HPDE6-E6E7 (cell line): ENCODE data around the gene ROPN1B.
A peak's percentile ranks its signal among the peaks of the same experiment; 100 is the strongest.

Source experiments
- DNase-seq: peaks from one replicate; pipeline ENCODE4 v3.0.0; 2011; ENCODE audit warnings: missing footprints; ENCODE audit errors: extremely low spot score

ROPN1B gene

DNA sequence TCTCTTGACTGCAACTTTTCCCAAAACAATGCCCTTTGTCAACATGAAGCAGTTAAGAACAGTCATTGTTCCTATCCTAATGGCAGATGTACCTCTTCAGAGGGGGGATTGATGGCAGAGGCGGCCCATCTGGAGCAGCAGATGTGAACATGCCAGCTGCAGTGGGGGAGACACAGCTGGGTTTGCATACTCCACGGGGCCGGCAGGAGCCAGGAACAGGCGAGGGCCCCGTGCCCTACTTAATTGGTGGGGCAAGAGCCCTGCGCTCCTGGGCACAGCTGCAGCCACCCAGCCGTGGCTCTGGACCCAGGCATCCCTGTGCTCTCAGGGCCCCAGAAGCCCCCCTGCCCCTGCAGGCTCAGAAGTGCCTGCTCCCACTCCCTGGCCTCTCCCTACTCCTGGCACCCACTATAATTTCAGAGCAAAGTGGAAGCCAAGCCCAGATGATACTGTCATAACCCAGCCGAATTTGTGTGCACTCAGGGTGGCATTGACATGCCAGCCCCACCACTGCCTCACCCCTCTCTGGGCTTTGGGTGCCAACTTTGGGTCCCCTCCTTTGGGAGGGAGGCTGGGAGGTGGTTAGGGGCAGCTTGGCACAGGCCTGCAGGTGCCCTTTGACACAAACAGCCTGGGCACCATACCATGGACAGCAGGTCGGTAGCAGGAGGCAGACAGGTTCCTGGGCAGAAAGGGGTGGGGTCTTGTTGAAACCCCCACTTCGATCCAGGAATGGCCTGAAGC lies 34.6 kb downstream of the ROPN1B start:
- DNase-seq = no peak

DNA sequence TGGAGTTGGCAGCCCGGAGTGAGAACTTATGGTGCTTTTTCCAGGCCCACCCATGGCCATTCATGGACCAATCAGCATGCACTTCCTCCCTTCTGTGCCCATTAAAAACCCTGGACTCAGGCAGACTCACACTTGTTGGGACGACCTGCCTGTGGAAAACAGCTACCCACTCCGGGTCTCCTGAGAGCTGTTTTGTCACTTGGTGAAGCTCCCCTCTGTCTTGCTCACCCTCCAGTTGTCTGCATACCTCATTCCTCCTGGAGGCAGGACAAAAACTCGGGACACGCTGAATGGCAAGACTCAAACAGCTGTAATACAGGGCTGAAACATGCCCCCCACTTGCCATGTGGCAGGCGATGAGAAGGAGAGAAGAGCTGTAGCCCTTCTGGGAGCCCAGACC lies 35.2 kb downstream of the ROPN1B start:
- no peak for DNase-seq

DNA sequence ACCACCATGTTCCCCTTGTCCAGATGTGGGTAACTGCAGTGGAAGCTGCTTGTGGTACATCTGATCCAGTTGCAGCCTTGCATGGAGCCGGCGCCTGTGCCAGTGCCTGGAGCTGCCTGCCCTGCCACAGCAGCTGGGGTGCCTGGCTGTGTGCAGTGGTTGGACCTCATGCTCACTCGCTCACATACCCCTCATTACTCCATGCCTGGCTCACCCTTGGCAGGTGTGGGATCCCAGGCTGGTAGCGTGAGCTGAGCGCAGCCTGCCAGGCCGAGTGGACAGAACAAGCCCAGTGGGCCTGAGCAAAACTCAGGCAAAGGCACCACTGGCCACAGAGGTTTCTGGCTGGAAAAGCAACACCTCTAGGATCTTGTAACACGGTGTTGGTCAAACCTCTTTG lies 35.7 kb downstream of the ROPN1B start:
- no peak for DNase-seq

DNA sequence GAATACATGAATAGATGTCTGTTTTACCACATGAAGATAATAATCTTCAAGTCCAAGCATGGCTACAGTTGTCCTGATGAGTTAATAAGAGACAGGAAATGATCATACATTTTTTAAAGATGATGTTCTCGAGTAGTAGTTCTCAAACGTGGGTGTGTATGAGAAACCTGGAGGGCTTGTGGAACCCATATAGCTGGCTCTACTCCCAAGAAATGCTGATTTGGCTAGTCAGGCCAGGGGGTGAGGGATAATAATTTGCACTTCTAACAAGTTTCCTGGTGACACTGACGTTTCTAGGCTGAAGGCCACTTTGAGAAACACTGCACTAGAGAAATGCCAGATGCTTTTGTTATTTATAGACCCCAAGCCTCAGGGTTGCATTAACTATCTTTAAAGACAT lies 37.0 kb downstream of the ROPN1B start:
- peak; percentile 12 for DNase-seq

DNA sequence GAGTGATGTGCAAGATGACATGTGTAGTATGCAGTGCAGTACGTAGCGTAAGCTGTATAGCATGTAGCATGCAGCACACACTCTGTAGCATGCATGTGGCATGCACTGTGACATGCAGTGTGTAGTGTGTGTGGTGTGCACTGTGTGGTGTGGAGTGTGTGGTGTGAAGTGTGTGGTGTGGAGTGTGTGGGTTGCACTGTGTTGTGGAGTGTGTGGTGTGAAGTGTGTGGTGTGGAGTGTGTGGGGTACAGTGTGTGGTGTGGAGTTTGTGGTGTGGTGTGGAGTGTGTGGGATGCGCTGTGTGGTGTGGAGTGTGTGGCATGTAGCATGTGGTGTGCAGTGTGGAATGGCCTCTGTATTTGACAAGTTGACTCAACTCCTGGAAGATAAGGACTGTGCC lies 39.2 kb downstream of the ROPN1B start:
- no peak for DNase-seq

DNA sequence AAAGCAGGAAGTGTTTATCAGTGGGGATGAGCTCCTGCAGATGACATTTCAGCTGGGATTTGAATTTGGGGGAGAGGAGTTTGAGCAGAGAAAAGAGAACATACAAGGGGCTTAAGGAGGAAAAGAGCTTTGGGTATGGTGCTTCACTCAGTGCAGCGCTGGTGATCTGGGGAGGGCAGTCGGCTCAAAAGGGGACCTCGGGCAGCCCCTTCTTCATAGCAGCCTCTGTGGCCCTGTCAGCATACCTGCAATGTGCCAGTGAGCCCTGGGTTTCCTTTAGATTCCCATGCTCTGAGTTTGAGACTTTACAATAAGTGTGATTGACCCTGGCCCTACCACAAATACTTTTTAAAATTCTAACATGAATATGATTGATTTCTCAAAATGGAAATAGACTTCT lies 40.2 kb downstream of the ROPN1B start:
- DNase-seq = no peak

DNA sequence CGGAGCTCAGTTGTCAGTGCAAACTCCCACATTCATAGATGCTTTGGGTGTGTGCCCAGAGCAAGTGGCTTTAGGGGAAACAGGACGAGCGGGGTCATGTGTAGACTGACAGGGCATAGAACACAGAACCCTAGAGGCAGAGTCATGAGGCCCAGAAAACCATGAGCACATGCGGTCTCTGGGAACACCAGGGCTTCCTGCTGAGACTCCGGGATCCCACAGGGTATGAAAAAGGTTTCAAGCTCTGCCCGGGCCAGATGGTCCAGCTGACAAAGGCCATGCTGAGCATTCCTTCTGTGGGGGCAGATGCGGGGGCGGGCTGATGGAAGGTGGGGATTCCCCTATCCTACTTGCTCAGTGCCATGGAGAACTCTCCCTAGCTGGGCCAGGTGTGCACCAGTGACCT lies 44.8 kb downstream of the ROPN1B start:
- no peak for DNase-seq

DNA sequence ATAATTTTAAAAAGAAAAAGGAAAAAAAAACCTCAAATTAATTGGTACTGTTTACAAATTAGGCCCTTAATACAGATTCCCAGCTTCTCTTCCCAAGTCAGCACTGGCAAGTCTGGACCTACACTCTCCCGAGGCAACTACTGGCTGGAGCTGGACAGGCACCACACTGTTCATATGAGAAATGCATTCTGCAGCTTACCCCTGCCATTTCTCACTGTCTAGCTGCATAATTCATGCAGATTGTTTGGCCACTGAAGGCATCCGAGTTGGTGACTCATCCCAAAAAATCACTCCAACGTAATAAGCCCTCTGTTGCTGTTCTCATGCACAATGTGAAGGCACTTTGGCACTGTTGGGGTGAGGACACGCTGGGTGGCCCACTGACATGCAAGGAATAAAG lies 45.3 kb downstream of the ROPN1B start:
- DNase-seq = no peak

DNA sequence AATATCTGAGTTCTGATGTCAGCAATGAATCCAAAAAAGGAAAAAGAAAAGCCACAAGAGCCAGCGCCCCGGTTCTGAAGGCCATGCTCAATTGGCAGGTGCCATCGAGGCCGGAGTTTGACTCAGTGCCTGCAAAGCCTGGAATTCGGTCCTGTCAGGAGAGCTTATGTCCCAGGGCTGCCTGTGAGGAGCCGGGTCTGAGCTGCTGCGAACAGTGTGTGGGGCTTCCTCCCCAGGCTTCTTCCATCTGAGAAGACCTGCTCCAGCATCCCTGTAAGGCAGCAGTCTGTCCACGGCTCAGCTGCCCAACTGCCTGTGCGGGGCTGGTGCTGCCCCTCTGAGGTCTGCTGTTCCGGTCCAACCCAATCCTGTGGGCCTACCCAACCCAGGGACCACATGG lies 46.1 kb downstream of the ROPN1B start:
- DNase-seq = no peak

DNA sequence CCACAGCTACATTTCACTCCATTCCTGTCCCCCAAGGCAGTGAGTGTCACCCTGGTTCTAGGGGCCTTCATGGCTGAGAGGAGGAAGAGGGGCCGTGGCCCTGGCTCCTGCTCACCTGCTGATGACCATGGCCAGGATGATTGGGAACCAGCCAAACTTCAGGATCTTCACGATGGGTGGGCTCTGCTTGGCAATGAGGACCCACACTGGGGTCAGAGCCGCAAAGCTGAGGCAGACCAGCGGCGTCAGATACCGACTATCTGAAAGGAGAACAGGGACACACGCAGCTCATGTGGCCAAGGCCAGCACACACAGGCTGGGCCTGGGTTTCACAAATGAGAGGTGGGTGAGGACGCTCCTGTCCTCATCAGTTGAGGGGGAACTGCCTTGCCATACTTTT lies 47.6 kb downstream of the ROPN1B start:
- no peak for DNase-seq

DNA sequence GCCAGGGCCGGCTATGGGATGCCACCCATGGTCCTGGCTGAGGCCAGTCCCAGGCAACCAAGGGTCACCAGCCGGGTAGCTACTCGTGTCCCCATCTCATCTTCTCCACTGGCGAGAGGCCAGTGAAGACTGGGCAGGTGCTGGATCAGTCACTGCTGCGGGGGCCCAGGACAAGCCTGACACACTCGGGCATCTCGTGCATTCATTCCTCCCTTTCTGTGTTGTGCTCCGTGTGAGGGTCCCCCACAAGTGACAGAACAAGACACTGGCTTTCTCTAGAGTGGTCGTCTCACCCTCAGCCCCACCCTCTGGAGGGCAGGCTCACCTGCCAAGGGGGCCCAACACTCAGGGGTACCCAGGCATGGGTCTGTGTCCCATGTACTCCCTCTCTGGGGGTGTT lies 48.4 kb downstream of the ROPN1B start:
- no peak for DNase-seq

DNA sequence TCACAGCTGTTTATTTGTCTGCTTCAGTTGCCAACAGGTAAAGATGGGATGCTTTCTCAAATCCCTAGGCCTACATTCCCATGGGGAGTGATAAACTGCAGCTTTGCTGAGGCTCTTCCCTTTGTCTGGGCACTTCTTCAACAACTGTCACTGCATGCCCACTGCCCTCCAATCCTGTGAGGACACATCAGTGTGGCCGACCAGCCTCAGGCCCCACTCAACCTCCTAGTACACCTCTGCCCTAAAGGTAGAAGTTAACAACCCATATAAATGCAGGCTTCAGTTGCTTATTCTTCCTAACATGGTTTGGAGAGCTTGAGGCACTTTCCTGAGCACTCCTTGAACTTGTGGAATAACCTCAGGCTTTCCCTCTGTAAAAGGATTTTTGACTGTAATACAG lies 49.6 kb downstream of the ROPN1B start:
- DNase-seq = no peak

DNA sequence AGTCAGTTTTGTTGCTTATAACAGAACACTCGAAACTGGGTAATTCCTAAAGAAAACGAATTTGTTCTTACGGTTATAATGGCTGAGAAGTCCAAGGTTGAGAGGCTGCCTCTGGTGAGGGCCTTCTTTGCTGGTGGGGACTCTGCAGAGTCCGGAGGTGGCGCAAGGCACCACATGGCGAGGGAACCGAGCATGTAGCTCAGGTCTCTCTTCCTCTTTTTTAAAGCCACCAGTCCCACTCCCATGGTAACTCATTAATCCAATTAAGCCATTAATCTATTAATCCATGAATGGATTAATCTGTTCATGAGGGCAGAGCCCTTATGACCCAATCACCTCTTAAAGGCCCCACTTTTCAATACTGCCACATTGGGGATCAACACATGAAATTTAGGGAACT lies 50.0 kb downstream of the ROPN1B start:
- DNase-seq = no peak

DNA sequence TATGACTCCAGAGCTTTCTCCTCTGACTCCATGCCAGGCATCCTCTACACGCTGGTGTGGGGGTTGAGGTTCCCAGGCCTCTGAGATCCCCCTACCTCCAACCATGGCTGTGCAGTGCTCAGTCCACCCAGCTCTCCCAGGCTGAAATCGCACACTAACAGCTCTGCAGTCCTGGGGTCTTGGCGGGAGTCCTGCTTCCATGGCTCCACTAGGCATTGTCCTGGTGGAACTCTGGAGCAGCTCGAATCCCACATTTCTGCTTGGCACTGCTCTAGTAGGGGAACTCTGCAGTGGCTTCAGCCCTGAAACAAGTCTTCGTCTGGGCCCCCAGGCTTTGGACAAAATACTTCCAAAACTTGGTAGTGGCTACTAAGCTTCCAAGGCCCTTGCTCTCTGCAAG lies 50.7 kb downstream of the ROPN1B start:
- DNase-seq = no peak

DNA sequence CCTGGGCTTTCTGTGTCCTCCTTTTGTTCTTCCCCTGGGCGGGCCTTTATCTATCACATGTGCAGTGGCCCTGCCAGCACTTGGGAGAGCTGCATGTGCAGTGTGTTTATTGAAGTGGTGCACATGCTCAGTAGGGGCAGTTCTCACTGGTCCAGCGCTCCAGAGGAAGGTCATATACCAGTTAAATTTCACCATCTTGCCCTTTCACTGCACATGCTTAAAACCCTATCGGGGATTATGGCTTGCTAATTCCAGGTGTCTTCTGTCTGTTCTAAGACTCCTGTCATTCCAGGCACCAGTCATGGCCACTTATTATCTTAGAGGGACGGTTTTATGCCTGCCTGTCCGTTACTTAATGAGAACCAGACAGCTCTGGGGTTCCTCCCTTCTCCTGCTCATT lies 52.2 kb downstream of the ROPN1B start:
- DNase-seq = no peak

DNA sequence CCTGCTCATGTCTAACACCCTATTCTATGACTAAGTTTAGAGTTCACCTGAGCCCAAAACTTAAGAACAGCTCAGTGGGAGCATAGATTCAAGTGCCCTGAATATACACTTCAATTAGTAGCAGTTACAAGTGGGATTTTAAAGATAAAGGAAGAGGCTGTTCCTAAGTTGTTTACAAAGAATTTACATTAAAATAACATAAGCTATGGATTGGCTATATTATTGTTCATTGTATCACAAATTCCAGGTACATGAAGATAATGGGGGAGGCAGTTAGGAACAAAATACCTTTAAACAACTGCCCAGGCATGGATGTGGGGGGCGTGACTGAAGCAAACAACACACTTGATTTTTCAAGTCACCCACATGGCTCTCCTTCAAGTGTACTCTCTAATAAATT lies 52.7 kb downstream of the ROPN1B start:
- no peak for DNase-seq

DNA sequence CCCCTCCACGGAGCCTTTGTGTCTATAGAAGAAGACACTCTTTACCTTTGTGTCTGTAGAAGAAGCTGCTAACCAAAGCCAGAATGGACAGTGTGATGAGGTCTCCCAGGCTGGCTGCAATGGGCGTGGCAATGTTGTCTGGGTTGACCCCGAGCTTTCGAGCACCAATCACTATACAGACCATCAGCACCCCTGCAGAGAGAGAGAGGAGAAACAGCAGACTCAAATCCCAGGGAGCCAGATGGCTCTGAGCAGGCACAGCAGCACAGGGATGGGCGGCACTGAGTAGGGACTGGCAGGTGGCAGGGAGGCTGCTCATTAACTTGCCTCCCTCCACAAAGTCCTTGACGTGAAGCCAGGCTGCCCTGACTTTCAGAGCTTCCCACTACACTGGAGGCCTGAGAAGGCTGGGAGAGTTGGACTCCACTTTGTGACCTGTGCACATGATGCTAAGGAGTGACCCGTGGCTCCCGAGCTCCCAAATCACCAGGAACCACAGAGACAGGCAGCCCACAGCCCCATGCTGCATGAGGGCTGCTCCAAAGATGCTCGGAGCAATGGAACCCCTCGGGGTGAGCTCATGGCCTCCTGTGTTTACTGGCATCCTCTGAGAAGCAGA lies 53.9 kb downstream of the ROPN1B start:
- no peak for DNase-seq

DNA sequence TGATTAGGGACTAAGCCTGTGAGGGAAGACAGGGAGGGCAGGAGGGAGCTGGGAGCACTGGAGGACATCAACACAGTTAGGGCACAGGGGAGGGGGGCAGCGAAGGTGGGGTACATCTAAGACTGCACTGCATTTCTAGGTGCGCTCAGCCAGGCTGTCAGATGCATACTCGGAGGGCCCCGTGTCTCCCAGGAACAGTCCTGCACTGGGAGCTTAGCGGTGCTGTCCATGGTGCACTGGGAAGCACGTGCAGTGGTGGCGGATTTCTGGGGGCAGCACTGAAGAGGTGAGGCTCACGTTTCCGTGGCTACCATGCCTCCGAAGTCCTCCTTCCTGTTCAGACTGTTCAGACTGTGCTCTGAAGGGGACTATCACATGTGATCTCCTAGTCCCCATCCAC lies 54.4 kb downstream of the ROPN1B start:
- DNase-seq = no peak

DNA sequence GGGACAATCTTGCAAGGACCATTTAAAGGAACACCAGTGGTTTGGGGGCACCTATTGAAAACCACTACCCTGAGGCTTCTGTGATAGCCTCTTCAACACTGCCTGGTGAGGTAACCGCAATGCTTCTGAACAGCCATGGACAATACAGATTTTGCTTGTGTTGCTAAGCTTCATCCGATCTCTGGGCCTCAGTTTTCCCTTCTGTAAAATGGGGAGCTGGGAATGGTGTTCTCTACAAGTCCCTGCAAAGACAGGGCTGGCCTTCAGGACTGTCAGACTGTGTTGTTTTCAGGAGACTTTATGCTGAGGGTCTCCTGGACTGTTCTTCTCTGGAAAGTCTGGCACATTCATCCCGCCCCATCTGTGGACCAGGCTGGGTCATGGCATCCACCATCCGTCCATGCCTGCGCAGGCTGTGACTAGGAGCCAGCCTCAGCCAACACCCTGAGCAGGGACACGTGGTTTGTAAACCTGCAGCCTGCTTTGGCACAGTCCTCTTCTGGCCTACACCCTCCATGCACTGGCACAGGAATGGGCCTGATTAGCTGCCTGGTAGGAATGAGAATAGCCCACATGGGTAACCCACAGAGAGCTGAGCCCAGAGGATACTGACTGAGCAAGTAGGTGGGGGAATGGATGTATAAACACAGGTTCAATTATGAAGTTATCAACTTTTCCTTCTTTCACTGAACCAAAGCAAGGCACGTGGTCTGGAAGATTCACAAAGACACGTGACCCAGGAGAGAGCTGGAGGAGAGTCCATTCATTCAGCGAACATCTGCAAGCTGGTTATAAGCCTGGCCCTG lies 55.3 kb downstream of the ROPN1B start:
- no peak for DNase-seq

DNA sequence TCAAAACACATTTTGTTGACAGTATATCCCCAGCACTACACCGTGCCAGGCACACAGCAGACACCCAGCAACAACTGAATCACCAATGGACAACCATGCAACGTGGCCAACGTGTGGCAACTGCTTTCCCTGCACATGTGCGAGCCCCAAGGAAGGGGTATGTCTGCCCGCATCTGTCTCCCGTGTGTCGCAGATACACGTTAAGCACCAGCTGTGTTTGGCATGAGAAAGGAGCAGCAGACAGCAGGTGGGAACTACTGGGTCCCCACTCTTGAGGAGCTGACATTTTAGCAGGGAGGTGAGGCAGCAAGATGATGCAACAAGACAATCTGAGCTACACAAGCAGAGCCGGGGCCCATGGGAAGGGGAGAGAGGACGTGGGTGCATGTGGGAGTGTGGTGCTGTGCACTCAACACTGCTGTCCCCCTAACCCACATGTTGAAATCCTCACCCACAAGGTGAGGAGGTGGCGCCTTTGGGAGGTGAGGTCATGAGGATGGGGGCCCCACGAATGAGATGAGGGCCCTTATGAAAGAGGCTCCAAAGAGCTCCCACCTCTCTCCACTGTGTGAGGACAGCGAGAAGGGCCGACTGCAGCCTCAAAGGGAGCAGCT lies 56.2 kb downstream of the ROPN1B start:
- DNase-seq = no peak

DNA sequence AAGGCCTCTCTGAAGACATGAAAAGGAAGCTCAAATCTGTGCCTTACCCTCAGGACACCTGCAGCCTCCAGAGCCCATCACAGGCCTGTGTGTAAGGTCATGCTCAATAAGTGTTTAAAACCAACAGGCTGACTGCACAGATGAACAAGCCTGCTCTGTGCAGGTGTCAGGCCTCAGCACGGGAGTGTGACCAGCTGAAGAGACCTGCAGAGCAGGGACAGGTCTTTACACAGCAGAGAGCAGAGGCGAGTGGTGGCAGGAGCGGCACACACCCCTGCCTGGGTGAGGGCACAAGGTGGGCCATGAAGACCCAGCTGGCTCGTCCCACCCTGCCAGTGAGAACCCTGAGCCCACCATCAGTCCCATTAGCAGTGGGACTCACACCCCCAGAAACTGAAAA lies 56.9 kb downstream of the ROPN1B start:
- no peak for DNase-seq

DNA sequence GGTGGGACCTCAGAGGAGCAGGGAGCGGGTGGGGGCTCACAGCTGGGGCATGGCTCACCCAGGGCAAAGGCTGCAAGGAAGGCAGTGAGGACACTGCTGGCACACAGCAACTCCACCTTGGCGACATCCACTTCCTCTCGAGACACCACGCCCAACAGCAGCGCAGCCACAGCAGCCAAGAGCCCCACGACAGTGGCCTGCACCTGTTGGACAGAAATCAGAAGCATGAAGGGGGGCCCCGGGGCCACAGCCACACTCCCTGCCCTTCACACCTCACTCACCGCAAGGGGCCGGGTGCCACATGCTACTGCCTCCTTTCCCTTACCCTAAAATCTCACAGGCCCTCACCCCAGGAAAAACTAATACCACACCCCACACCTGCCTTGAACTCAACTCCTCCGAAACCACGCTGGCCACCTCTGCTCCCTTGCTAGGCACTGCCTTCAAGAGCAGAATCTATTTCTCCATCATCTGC lies 57.3 kb downstream of the ROPN1B start:
- DNase-seq = no peak
